Liver (tissue), 3 donors: ENCODE measurements around the gene YTHDF2.

Experiments
- ATF3 ChIP-seq: IDR thresholded peaks from 2 replicates; pipeline ENCODE4 v1.6.1; 2016; ENCODE audit warnings: antibody characterized with exemption
- CTCF ChIP-seq: fragments of 150-350 bp; IDR thresholded peaks from 2 replicates; pipeline ENCODE4 v1.5.1; 2017; ENCODE audit warnings: improper control_type of control experiment, low read depth, low read length; ENCODE audit not compliant: missing input control
- EGR1 ChIP-seq, 2 donors: IDR thresholded peaks; 2 replicates each; pipeline ENCODE4 v1.6.1; 2016 to 2018; ENCODE audit warnings: antibody characterized with exemption in 2 of 2, low read depth in 2 of 2
- FOXA1 ChIP-seq: IDR thresholded peaks from 2 replicates; pipeline ENCODE4 v1.6.1; 2016; ENCODE audit warnings: antibody characterized with exemption
- HNF4A ChIP-seq, 2 donors: conservative IDR thresholded peaks; 2 replicates each; pipeline ENCODE4 v1.6.1; 2016; ENCODE audit warnings: antibody characterized with exemption in 2 of 2, mild to moderate bottlenecking in 2 of 2
- MAX ChIP-seq: IDR thresholded peaks from 2 replicates; pipeline ENCODE4 v1.6.1; 2016; ENCODE audit warnings: antibody characterized with exemption
- NR2F2 ChIP-seq: IDR thresholded peaks from 2 replicates; pipeline ENCODE4 v1.6.1; 2016; ENCODE audit warnings: antibody characterized with exemption
- RAD21 ChIP-seq, 2 donors: IDR thresholded peaks; 2 replicates each; pipeline ENCODE4 v1.6.1; 2016; ENCODE audit warnings: antibody characterized with exemption in 2 of 2, mild to moderate bottlenecking in 2 of 2
- REST ChIP-seq: IDR thresholded peaks from 2 replicates; pipeline ENCODE4 v1.6.1; 2016; ENCODE audit warnings: antibody characterized with exemption, mild to moderate bottlenecking
- SP1 ChIP-seq: IDR thresholded peaks from 2 replicates; pipeline ENCODE4 v1.6.1; 2018; ENCODE audit warnings: antibody characterized with exemption, mild to moderate bottlenecking
- TAF1 ChIP-seq: conservative IDR thresholded peaks from 2 replicates; pipeline ENCODE4 v1.6.1; 2016; ENCODE audit warnings: antibody characterized with exemption, mild to moderate bottlenecking
- YY1 ChIP-seq: IDR thresholded peaks from 2 replicates; pipeline ENCODE4 v1.6.1; 2016; ENCODE audit warnings: antibody characterized with exemption, mild to moderate bottlenecking
- ZBTB33 ChIP-seq: IDR thresholded peaks from 2 replicates; pipeline ENCODE4 v1.6.1; 2016; ENCODE audit warnings: antibody characterized with exemption
- donor health status: healthy.
- donor health status: healthy.

- no peak for TF ChIP-seq CTCF
- no peak for TF ChIP-seq REST
- no peak for TF ChIP-seq TAF1
- no peak for TF ChIP-seq SP1
- no peak for TF ChIP-seq RAD21 (IDR thresholded peaks at IDR 0.05)
- TF ChIP-seq ATF3, result no peak
- TF ChIP-seq FOXA1, result no peak
- no peak for TF ChIP-seq YY1
- TF ChIP-seq EGR1 (IDR thresholded peaks at IDR 0.05; ENCODE audit: low read depth in 2 of 2), result no peak
- TF ChIP-seq NR2F2, result no peak
- no peak for TF ChIP-seq HNF4A (conservative IDR thresholded peaks at IDR 0.05)
- TF ChIP-seq MAX, result no peak
- no peak for TF ChIP-seq ZBTB33
Measured at GRCh38 chr1:28803051-28803450, 66.3 kb downstream of the YTHDF2 start.
